K562 (cell line): ENCODE results near the gene BOLA1. TPM values are rescaled to one million over a fixed set of nuclear protein-coding genes. Genes with fewer than 3 reads are reported as not detected.

Experiments used
- BHLHE40 ChIP-seq: IDR thresholded peaks from 2 replicates; pipeline ENCODE4 v1.6.1; 2011; ENCODE audit warnings: low read length, improper control_type of control experiment
- CBX2 ChIP-seq: fragments of 200-600 bp; sonication (generic); IDR thresholded peaks from one replicate; pipeline ENCODE4 v1.6.1; 2012; ENCODE audit warnings: mild to moderate bottlenecking, low read length, inconsistent platforms; ENCODE audit not compliant: insufficient read depth, poor library complexity, severe bottlenecking
- CBX8 ChIP-seq: fragments of 200-600 bp; sonication (generic); IDR thresholded peaks from 2 replicates; pipeline ENCODE4 v1.6.1; 2012; ENCODE audit warnings: borderline replicate concordance, mixed run types, low read depth, mild to moderate bottlenecking, moderate library complexity, mixed read lengths, low read length, control low read depth, inconsistent platforms; ENCODE audit not compliant: poor library complexity, severe bottlenecking; ENCODE audit errors: extremely low read depth
- HCFC1 ChIP-seq: IDR thresholded peaks from 2 replicates; pipeline ENCODE4 v1.6.1; 2012; ENCODE audit warnings: low read depth, low read length, improper control_type of control experiment
- HMBOX1 ChIP-seq: sonication (generic); IDR thresholded peaks from 2 replicates; pipeline ENCODE4 v1.6.1; 2016
- HOMEZ ChIP-seq: fragments of 250-450 bp; sonication (Bioruptor Pico); IDR thresholded peaks from 2 replicates; pipeline ENCODE4 v1.4.0; 2020; ENCODE audit warnings: mild to moderate bottlenecking, moderate library complexity
- KLF6 ChIP-seq: fragments of 250-450 bp; sonication (Bioruptor Pico); IDR thresholded peaks from 2 replicates; pipeline ENCODE4 v1.4.0; 2020; ENCODE audit warnings: mild to moderate bottlenecking, moderate library complexity, borderline replicate concordance
- MAFK ChIP-seq: IDR thresholded peaks from 2 replicates; pipeline ENCODE4 v1.6.1; 2011; ENCODE audit warnings: low read length, improper control_type of control experiment
- POLR3A ChIP-seq: IDR thresholded peaks from 2 replicates; pipeline ENCODE4 v1.6.1; 2011; ENCODE audit warnings: borderline replicate concordance, mild to moderate bottlenecking, moderate library complexity; ENCODE audit not compliant: insufficient read length, insufficient read depth; ENCODE audit errors: extremely low read depth
- PURB ChIP-seq: sonication (generic); formaldehyde crosslinking; IDR thresholded peaks from 2 replicates; pipeline ENCODE4 v1.9.0; 2021; ENCODE audit warnings: low read depth, mild to moderate bottlenecking, missing genetic modification reagents
- PYGO2 ChIP-seq: fragments of 450-650 bp; IDR thresholded peaks from 2 replicates; pipeline ENCODE4 v1.6.1; 2016; ENCODE audit warnings: mild to moderate bottlenecking, missing genetic modification characterization, moderate library complexity, missing compliant biosample characterization
- TCF3 ChIP-seq: sonication (generic); formaldehyde crosslinking; IDR thresholded peaks from 2 replicates; pipeline ENCODE4 v1.4.0; 2020; ENCODE audit warnings: mild to moderate bottlenecking, missing genetic modification reagents
- TRIM25 ChIP-seq: fragments of 450-650 bp; IDR thresholded peaks from 2 replicates; pipeline ENCODE4 v1.7.0; 2016; ENCODE audit warnings: borderline replicate concordance
- TSHZ1 ChIP-seq: fragments of 250-450 bp; sonication (Bioruptor Pico); IDR thresholded peaks from 2 replicates; pipeline ENCODE4 v1.4.0; 2020; ENCODE audit warnings: mild to moderate bottlenecking, moderate library complexity
- ZBTB26 ChIP-seq: fragments of 450-650 bp; formaldehyde crosslinking; IDR thresholded peaks from 2 replicates; pipeline ENCODE4 v1.4.0; 2022; ENCODE audit warnings: missing genetic modification characterization
- ZC3H8 ChIP-seq: fragments of 450-650 bp; IDR thresholded peaks from 2 replicates; pipeline ENCODE4 v1.6.1; 2017
- ZEB2 ChIP-seq: fragments of 450-650 bp; IDR thresholded peaks from 2 replicates; pipeline ENCODE4 v1.6.1; 2016
- ZNF707 ChIP-seq: fragments of 250-450 bp; sonication (Bioruptor Pico); conservative IDR thresholded peaks from 2 replicates; pipeline ENCODE4 v1.8.0; 2022; ENCODE audit warnings: inconsistent platforms, mild to moderate bottlenecking, moderate library complexity
- polyA plus RNA-seq, 8 experiments: library from polyadenylated mRNA; depleted of rRNA in 4 of 8; stranded (reverse) in 5 of 8; unstranded in 3 of 8; fragments of >200 nt; fragmentation: Nextera tagmentation in 2 of 8; fragmentation: Illumina TruSeq in 1 of 8; extraction: Ambion mirVana in 2 of 8; extraction: Trizol in 1 of 8; gene quantifications; 2 replicates each; pipeline versions ENCODE4 v1.2.1 to v1.2.3, GENCODE V29; 2011 to 2014; ENCODE audit warnings: inconsistent platforms in 1 of 8, missing spikeins in 1 of 8
- total RNA-seq, 7 experiments: library from RNA; depleted of rRNA in 6 of 7; stranded (reverse); fragments of >200 nt in 6 of 7; fragmentation: Illumina TruSeq in 2 of 7; extraction: Trizol in 2 of 7; gene quantifications; 2 replicates each; pipeline versions ENCODE4 v1.2.1 to v1.2.3, GENCODE V29; 2011 to 2021; ENCODE audit warnings: low replicate concordance in 1 of 7

BOLA1 gene
- total and polyA plus RNA-seq, 9 of the 15 experiments (the other 6 are each of a cell fraction or from before 2014, with no cell fraction given) = 0.18 to 1.2 (median 0.40) TPM; not detected in 2

- TF ChIP-seq HOMEZ (CRISPR knock-in tag) (no peak), ZNF707 (CRISPR knock-in tag) (no peak), CBX2 (no peak), PURB (CRISPR knock-in tag) (no peak), ZEB2 (no peak; the same call in 1 of the 2 replicates), TRIM25 (no peak), KLF6 (no peak), TSHZ1 (CRISPR knock-in tag) (no peak), ZBTB26 (CRISPR knock-in tag) (no peak), HCFC1 (no peak; the same call in 1 of the 2 replicates), TCF3 (CRISPR knock-in tag) (no peak), POLR3A (no peak), PYGO2 (tag) (no peak), HMBOX1 (no peak), CBX8 (no peak), MAFK (no peak), ZC3H8 (no peak), BHLHE40 (no peak)
These were observed 12.8 kb upstream of the BOLA1 start (continued) for GRCh38 chr1:149886396-149887195.
